Head of caudate nucleus (tissue), 42 donors: ENCODE results near the gene EDC4.
"Not testable (repeated sequence)": the region's sequence is repeated elsewhere in the genome, so short reads cannot be mapped to it uniquely, and the experiment has no call there.

Experiments used
- DNase-seq, 42 donors: peaks; one replicate each; pipeline versions ENCODE4 v3.0.0 to v3.0.0-alpha.2; 2020 to 2021; ENCODE audit warnings: mixed read lengths in 7 of 42
- intact Hi-C: fragments of 100-400 bp; cut with DNase I; formaldehyde crosslinking; loops from one replicate; pipeline ENCODE4 v1.15.0; 2022

The EDC4 gene, protein sequence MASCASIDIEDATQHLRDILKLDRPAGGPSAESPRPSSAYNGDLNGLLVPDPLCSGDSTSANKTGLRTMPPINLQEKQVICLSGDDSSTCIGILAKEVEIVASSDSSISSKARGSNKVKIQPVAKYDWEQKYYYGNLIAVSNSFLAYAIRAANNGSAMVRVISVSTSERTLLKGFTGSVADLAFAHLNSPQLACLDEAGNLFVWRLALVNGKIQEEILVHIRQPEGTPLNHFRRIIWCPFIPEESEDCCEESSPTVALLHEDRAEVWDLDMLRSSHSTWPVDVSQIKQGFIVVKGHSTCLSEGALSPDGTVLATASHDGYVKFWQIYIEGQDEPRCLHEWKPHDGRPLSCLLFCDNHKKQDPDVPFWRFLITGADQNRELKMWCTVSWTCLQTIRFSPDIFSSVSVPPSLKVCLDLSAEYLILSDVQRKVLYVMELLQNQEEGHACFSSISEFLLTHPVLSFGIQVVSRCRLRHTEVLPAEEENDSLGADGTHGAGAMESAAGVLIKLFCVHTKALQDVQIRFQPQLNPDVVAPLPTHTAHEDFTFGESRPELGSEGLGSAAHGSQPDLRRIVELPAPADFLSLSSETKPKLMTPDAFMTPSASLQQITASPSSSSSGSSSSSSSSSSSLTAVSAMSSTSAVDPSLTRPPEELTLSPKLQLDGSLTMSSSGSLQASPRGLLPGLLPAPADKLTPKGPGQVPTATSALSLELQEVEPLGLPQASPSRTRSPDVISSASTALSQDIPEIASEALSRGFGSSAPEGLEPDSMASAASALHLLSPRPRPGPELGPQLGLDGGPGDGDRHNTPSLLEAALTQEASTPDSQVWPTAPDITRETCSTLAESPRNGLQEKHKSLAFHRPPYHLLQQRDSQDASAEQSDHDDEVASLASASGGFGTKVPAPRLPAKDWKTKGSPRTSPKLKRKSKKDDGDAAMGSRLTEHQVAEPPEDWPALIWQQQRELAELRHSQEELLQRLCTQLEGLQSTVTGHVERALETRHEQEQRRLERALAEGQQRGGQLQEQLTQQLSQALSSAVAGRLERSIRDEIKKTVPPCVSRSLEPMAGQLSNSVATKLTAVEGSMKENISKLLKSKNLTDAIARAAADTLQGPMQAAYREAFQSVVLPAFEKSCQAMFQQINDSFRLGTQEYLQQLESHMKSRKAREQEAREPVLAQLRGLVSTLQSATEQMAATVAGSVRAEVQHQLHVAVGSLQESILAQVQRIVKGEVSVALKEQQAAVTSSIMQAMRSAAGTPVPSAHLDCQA (N-terminal part only)

DNA sequence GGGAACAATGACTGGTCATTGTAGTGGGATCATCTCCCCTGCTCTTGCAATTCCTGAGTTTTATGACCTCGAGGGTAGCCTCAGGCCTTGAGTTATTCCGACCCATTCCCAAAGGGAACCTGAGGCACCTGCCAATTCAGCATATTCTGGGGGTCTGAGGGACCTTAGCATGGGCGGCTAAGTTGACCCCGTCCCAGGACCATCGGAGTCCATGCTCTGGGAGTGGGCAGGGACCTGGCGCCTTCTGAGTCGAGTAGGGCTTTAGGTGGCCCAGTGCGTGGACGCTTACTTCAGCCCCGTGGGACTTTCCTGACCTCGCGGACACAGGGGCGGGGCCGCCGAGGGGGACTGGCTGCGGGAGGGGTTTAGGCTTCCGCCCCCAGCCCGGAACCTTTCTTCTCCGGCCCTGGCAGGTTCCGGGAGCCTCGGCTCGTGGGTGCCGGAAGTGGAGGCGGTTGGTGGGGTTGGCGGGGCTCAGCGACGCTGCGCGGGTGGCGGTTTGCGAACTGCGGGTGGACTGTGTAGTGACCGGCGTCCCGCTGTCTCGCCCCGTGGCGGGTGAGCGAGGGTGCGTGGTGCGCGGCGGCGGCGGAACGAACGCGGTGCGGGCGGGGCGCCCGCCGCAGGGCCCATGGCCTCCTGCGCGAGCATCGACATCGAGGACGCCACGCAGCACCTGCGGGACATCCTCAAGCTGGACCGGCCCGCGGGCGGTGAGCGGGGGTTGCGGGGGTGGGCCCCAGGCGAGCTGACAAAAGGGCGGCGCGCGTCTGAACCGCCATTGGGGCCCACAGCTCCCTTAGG lies at the start of gene EDC4:
Gene EDC4 (plus strand): TSS at position 422 of the 804 bp plus-strand sequence. CDS start 210 bp downstream, at position 632.
- peak; percentile 52 to 93 (median 84) for DNase-seq
- intact Hi-C loops = no loop called here

DNA sequence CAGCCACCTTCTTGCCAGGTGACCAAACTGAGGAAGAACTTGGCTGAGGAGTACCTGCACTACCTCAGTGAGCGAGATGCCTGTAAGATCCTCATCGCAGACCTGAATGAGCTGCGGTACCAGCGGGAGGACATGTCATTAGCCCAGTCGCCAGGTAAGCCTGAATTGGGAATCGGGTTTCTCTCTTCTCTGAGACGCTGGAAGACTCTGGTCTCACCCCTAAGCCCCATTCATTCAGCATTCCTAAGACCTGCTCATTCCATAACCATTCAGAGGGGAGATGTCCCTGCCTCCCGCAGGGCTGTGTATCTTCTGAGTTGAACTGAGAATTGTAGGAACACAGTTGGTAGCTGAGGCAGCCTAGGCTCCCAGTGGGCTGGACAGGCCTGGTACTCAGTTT lies 47.7 kb upstream of the EDC4 start:
- intact Hi-C loops = no loop called here

DNA sequence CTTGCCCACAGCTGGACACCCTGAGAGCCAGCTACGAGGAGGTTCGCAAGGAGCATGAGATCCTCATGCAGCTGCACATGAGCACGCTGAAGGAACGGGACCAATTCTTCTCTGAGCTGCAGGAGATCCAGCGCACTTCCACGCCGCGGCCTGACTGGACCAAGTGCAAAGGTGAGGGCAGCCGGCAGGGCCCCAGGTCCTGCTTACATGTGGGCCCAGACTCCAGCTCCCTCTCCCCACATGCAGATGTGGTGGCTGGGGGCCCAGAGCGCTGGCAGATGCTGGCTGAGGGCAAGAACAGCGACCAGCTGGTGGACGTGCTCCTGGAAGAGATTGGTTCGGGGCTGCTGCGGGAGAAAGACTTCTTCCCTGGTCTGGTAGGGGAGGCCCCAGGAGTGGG lies 46.9 kb upstream of the EDC4 start:
- intact Hi-C loops = no loop called here
- no peak for DNase-seq

More for the DNA sequence above, 47.7 kb upstream of the EDC4 start:
- no peak for DNase-seq

DNA sequence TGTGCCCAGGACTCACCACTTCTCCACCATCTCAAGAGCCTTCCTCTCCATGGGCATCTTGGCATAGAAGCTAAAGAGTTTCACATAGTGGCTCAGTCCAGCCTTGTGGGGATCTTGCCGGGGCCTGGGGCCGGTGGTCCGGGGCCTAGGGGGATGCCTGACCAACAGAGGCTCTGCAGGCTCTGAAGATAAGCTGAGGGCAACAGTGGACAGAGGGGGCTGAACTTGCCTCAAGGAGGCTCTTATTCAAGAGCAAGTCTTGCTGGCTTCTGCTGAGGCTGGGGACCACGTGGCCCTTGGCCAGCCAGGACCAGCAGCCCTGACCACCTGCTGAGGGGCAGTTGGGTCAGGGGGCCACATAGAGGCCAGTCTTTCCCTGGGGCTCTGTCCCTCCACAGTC lies 44.2 kb upstream of the EDC4 start:
- DNase-seq = no peak
- intact Hi-C loops = no loop called here

DNA sequence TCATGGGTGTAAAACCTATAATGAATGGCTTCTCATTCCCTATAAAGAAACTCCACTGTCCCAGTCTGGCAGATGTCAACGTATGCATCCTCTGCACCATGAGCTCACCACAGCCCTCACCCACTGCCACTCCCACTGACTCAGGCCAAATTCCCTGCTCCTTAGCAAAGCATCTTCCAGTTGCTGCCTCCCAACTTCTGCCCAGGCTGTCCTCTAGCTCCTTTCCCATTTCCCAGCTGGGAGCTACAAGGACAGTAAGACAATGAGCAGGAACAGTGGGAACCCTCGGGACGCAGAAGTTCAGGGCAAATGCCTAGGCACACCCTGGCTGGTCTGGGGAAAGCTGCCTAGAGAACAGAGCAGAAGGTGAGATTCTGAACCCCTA lies 39.8 kb upstream of the EDC4 start:
- intact Hi-C loops = no loop called here
- DNase-seq = no peak

DNA sequence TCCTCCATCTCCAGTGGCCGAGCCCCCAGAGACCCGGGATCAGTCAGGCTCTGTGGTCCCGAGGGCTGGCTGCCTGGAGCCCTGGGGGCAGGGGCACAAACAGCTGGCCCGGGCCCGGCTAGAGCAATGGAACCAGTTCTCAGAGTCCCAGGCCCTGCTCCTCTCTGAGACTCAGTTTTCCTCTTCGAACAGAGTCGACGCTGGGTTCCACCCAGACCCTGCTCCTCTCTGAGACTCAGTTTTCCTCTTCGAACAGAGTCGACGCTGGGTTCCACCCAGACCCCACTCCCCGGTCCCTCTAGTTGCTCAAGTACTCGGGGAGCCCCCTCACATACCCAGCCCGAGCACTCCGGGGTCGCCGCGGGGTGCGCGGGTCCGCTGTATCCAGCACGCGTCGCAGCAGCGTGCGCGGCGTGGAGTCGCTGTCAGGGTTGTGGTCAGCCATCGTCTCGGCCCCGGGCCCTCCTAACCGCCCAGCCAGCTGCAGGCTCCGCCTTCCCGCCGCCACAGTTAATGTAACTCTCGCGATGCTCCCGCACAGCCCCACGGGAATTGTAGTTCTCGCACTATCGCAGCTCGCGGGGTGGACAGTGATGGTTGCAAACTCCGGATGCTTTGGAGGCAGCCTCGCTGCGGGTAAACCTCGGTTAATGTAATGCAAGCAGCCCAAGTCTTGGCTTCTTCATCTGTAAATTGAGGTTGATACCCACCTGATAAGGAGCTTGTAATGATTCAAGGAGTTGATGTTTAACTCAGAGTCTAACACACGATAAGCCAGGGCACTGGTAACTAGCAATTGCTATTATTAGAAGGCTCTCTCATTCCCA lies 39.2 kb upstream of the EDC4 start:
- DNase-seq = peak; percentile 92 to 98 (median 96)
- intact Hi-C loops = no loop called here

DNA sequence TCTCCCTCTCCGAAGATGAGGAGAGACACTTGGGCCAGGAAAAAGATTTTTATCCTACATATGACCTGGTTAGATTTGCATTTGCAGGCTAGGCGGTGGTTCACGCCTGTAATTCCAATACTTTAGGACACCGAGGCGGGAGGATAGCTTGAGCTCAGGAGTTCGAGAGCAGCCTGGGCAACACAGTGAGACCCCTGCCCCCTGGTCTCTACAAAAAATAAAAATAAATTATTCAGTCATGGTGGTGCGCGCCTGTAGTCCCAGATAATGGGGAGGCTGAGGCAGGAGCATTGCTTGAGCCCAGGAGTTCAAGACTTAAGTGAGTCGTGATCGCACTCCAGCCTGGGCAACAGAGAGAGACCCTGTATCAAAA lies 38.6 kb upstream of the EDC4 start:
- no peak for DNase-seq
- intact Hi-C loops = no loop called here

DNA sequence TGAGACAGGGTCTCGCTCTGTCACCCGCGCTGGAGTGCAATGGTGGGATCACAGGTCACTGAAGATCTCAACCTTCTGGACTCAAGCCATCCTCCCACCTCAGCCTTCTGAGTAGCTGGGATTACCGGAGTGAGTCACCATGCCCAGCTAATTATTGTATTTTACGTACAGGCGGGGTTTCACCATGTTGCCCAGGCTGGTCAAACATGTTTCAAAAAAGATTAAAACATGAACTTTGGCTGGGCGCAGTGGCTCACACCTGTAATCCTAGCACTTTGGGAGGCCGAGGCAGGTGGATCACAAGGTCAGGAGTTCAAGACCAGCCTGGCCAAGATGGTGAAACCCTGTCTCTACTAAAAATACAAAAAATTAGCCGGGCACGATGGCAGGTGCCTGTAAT lies 35.7 kb upstream of the EDC4 start:
- DNase-seq, intact Hi-C loops: not testable (repeated sequence)

DNA sequence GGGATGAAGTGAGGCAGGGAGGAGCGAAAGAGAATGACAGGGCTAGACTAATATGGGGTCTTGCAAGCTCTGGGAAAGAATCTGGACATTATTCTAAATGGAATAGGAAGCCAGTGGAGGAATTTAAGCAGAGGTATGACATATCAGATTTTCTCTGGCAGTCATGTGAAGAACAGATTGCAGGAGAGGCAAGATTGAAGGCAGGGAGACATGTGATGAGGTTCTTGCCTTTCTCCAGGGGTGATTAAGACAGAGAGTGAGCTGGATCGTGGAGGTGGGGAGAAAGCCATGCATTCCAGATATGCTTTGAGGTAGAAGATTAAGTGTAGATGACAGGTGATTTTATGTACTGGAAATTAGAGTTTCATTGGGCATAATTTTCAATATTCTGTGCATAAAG lies 35.0 kb upstream of the EDC4 start:
- intact Hi-C loops = no loop called here
- peak in 12 of 42 donors; percentile 5 to 60 (median 44) for DNase-seq

DNA sequence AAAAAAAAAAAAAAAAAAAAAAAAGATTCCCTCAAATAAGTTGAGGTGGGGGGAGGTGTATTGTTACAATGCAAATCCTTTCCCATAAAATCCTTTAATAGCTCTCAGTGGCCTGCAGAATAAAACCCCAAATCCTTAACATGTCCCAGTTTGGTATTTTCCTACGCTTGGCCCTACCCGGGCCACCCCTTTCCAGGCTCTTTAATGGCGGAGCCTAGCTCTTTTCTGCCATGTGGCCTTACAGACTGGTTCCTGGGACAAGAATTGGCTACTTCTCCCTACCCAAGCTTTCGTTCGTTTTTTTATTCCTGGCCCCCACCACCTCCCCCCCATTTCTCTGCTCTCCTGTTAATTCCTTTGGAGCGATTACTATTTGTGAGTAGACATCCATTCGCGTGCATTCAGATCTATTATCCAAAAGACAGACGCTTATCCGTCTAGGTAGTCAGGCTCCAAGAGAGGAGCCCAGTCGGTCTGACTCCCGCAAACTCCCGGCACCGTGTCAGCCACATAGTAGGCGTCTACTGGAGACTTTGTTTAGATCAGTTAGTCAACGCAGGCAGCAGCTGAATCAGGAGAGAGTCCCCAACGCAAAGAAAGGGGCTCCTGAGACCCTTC lies 31.5 kb upstream of the EDC4 start:
- no peak for DNase-seq
- intact Hi-C loops = no loop called here

DNA sequence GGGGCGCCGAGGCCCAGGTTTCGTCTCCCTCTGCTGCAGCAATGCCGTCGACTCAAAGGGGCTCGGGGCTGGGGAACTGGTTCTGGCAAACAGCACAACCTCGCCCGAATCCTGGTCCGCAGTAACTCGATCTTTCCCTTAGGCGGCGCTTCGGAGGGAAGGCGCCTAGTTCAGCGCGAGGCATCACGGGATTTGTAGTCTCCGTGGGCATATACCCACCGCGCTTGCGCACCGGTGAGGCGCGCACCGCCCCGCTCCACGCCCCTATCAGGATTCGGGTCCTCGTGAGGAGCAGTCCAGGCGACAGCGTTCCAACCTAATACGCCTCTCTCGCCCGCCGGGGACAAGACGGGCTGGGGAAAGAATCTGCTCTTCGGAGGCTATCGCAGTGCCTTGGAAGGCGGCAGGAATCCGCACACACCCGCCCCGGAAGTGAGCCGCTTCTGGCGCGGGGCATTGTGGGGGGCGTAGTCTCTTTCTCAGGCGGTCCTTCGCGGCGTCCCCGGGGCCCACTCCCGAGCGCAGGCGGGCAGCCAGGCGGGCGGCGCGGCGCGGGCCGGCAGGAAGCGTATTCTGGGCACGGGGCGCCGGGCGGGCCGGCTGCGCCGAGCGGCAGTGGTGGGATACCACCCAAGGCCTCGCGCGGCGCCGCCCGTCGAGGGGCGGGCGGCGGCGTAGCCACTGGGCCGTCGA lies 30.9 kb upstream of the EDC4 start, which contains the start of gene THAP11:
Gene THAP11 (plus strand): TSS at position 505 of the 693 bp plus-strand sequence. CDS start 235 bp downstream, outside the sequence.
- peak; percentile 87 to 98 (median 94) for DNase-seq
- intact Hi-C loops = no loop called here

DNA sequence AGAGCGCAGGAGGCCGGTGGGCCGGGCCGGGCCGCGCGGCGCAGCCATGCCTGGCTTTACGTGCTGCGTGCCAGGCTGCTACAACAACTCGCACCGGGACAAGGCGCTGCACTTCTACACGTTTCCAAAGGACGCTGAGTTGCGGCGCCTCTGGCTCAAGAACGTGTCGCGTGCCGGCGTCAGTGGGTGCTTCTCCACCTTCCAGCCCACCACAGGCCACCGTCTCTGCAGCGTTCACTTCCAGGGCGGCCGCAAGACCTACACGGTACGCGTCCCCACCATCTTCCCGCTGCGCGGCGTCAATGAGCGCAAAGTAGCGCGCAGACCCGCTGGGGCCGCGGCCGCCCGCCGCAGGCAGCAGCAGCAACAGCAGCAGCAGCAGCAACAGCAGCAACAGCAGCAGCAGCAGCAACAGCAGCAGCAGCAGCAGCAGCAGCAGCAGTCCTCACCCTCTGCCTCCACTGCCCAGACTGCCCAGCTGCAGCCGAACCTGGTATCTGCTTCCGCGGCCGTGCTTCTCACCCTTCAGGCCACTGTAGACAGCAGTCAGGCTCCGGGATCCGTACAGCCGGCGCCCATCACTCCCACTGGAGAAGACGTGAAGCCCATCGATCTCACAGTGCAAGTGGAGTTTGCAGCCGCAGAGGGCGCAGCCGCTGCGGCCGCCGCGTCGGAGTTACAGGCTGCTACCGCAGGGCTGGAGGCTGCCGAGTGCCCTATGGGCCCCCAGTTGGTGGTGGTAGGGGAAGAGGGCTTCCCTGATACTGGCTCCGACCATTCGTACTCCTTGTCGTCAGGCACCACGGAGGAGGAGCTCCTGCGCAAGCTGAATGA lies 30.1 kb upstream of the EDC4 start:
- intact Hi-C loops = no loop called here

DNA sequence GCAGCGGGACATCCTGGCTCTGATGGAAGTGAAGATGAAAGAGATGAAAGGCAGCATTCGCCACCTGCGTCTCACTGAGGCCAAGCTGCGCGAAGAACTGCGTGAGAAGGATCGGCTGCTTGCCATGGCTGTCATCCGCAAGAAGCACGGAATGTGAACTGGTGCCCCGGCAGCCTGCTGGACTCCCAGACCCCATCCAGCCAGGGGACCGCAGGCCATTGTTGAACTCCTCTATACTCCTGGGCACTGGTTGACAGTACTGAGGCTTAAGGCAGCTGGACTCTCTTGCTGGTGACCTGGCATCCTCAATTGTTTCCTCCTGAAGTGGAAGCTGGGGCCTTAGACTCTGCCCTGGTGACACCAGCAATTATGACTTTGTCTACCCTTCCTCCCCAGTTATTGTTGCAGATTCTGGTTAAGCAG lies 29.5 kb upstream of the EDC4 start:
- intact Hi-C loops = no loop called here
- peak in 8 of 42 donors; percentile 4 to 46 (median 20) for DNase-seq

More for the DNA sequence above, 30.1 kb upstream of the EDC4 start:
- DNase-seq = peak; percentile 34 to 86 (median 72)

DNA sequence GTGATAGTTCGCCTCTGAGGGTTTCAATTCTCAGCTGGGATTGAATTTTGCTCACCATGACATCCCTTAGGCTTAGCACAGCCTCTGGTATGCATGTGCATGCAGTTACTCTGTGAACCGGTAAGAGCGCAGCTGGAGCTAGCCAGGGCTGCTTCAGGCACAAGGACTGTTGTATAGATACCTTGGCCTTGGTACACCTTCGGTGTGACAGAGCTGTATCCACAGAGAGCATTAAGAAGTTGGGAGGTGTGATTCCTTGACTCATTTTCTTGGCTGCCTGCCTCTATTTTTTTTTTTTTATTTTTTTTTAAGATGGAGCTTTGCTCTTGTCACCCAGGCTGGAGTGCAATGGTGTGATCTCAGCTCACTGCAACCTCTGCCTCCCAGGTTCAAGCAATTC lies 28.4 kb upstream of the EDC4 start:
- intact Hi-C loops = no loop called here
- no peak for DNase-seq

DNA sequence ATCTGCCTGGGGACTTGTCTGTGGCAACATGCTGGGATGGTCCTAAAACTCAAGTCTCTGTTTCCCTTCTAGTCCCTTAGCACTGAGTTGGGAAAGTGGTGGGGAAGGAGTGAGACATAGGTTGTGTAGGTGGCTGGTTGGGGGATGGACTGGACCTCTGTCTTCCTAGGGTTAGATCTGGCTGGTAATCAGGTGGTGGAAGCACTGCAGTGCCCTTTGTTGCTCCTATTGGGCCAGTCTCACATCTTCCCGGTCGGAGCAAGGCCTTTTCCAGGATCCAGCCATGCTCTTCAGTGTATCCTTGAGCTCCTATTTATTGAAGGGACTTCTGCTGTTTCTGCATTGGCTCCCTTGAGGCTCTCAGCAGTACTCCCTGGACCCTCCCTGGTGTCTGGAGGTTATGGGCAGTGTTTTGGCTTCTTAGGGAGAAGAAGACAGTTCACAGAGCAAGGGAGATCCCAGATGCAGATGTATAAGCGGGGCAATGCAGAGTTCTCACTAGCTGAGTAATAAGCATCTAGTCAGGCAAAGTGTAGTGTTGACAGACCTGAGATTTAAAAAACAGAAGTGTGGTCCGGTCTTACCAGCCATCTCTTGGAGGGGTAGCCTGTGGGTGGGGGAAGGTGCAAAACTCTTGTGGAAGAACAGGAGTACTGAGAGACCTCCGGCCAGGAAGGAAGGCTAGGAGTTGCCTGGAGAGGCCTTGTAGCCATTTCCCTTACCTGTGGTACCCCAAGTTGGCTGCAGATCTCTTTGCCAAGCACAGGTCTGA lies 27.4 kb upstream of the EDC4 start:
- intact Hi-C loops = loop anchor here (2.0 kb wide), 1 partner anchor 37 kb away; no protein-coding TSS in a partner anchor
- no peak for DNase-seq
